ENCODE measurements around the gene RPL22L1.

Gene RPL22L1

GRCh38 chr3:170816841-170817240 lies 53.2 kb downstream of the RPL22L1 start:
- Histone ChIP-seq H2AFZ (ENCODE audit: low read depth) (no peak overlapping the region), H4K20me1 (ENCODE audit: insufficient read depth) (no peaks in the 10 kb centered on the region), H3K4me2 (no peak overlapping the region)

GRCh38 chr3:170816341-170816740 lies 53.7 kb downstream of the RPL22L1 start:
- Histone ChIP-seq H3K27ac (no peak overlapping the region), H4K20me1 (ENCODE audit: insufficient read depth) (no peaks in the 10 kb centered on the region), H3K9ac (no peak overlapping the region), H3K4me1 (ENCODE audit: low read depth, poor library complexity, severe bottlenecking) (no peaks in the 10 kb centered on the region), H3K36me3 (ENCODE audit: insufficient read depth) (no peaks in the 10 kb centered on the region), H3K4me2 (no peak overlapping the region), H2AFZ (ENCODE audit: low read depth) (no peak overlapping the region), H3K27me3 (ENCODE audit: insufficient read depth, low read depth) (no peaks in the 10 kb centered on the region), H3K4me3 (IDR thresholded peaks at IDR 0.05; ENCODE audit: insufficient read depth, low read depth, low read length) (no peak overlapping the region), H3K79me2 (ENCODE audit: insufficient read depth, low read depth) (no peaks in the 10 kb centered on the region)
- no peak for TF ChIP-seq CTCF (conservative IDR thresholded peaks at IDR 0.05; ENCODE audit: low read depth, low read length)

More at GRCh38 chr3:170816841-170817240, 53.2 kb downstream of the RPL22L1 start:
- Histone ChIP-seq H3K36me3 (ENCODE audit: insufficient read depth) (no peaks in the 10 kb centered on the region), H3K4me3 (IDR thresholded peaks at IDR 0.05; ENCODE audit: insufficient read depth, low read depth, low read length) (no peak overlapping the region), H3K4me1 (ENCODE audit: low read depth, poor library complexity, severe bottlenecking) (no peaks in the 10 kb centered on the region), H3K9ac (no peak overlapping the region), H3K79me2 (ENCODE audit: insufficient read depth, low read depth) (no peaks in the 10 kb centered on the region), H3K27ac (no peak overlapping the region), H3K27me3 (ENCODE audit: insufficient read depth, low read depth) (no peaks in the 10 kb centered on the region)
- no peak for TF ChIP-seq CTCF (conservative IDR thresholded peaks at IDR 0.05; ENCODE audit: low read depth, low read length)

GRCh38 chr3:170815936-170816335 lies 54.1 kb downstream of the RPL22L1 start:
- H2AFZ ChIP-seq (ENCODE audit: low read depth): no peak overlapping the region
- no peak for TF ChIP-seq CTCF (conservative IDR thresholded peaks at IDR 0.05; ENCODE audit: low read depth, low read length)
- no peak overlapping the region for H3K27ac ChIP-seq
- H3K4me3 ChIP-seq (IDR thresholded peaks at IDR 0.05; ENCODE audit: insufficient read depth, low read depth, low read length): no peak overlapping the region
- H3K9ac ChIP-seq: no peak overlapping the region
- no peaks in the 10 kb centered on the region for H3K36me3 ChIP-seq (ENCODE audit: insufficient read depth)
- H3K27me3 ChIP-seq (ENCODE audit: insufficient read depth, low read depth): no peaks in the 10 kb centered on the region
- H3K4me2 ChIP-seq: no peak overlapping the region
- no peaks in the 10 kb centered on the region for H4K20me1 ChIP-seq (ENCODE audit: insufficient read depth)
- no peaks in the 10 kb centered on the region for H3K79me2 ChIP-seq (ENCODE audit: insufficient read depth, low read depth)
- no peaks in the 10 kb centered on the region for H3K4me1 ChIP-seq (ENCODE audit: low read depth, poor library complexity, severe bottlenecking)

- no peak for TF ChIP-seq CTCF (conservative IDR thresholded peaks at IDR 0.05; ENCODE audit: low read depth, low read length)
- Histone ChIP-seq H4K20me1 (ENCODE audit: insufficient read depth) (no peaks in the 10 kb centered on the region), H2AFZ (ENCODE audit: low read depth) (no peak overlapping the region), H3K79me2 (ENCODE audit: insufficient read depth, low read depth) (no peaks in the 10 kb centered on the region), H3K36me3 (ENCODE audit: insufficient read depth) (no peaks in the 10 kb centered on the region), H3K27me3 (ENCODE audit: insufficient read depth, low read depth) (no peaks in the 10 kb centered on the region), H3K9ac (no peak overlapping the region), H3K27ac (no peak overlapping the region), H3K4me3 (IDR thresholded peaks at IDR 0.05; ENCODE audit: insufficient read depth, low read depth, low read length) (no peak overlapping the region), H3K4me1 (ENCODE audit: low read depth, poor library complexity, severe bottlenecking) (no peaks in the 10 kb centered on the region), H3K4me2 (no peak overlapping the region)
Observed at GRCh38 chr3:170815340-170815739, 54.7 kb downstream of the RPL22L1 start.

Measured in KMS-11 (cell line).